Renal cortex interstitium (tissue), 11 donors: ENCODE measurements around the gene VPS35L. TPM values are rescaled to one million over a fixed set of nuclear protein-coding genes. Genes with fewer than 3 reads are reported as not detected.
A peak's percentile ranks its signal among the peaks of the same experiment; 100 is the strongest.

Experiments used
- DNase-seq, 11 donors: peaks; one replicate each; pipeline ENCODE4 v3.0.0-alpha.2; 2013; ENCODE audit warnings: low read depth in 9 of 11, low spot score in 4 of 11; ENCODE audit errors: extremely low read depth in 1 of 11
- polyA plus RNA-seq, 3 donors: library from polyadenylated mRNA; unstranded; fragments of 120-200 nt; gene quantifications; one replicate each; pipeline ENCODE4 v1.2.1, GENCODE V29; 2013; ENCODE audit not compliant: insufficient read length in 3 of 3

VPS35L gene
- polyA plus RNA-seq, 3 donors, result 60.6 to 65.1 (median 63.9) TPM

GRCh38 chr16:19717741-19718623 is 162.5 kb downstream of the VPS35L start, which contains the start of the genes IQCK and KNOP1:
Gene IQCK (plus strand): TSS chr16:19718271. CDS start chr16:19718307, 36 bp downstream.
Gene KNOP1 (minus strand): TSS chr16:19718227. CDS start chr16:19715035, 3,192 bp downstream.
- peak; percentile 79 to 91 (median 87) for DNase-seq

GRCh38 chr16:19718624-19718965 is 163.1 kb downstream of the VPS35L start:
- DNase-seq, result no peak

- DNase-seq, result no peak
Observed at GRCh38 chr16:19722269-19722952, 166.9 kb downstream of the VPS35L start.

- DNase-seq, result no peak
Observed at GRCh38 chr16:19722981-19723380, 167.5 kb downstream of the VPS35L start.

- no peak for DNase-seq
Observed at GRCh38 chr16:19728636-19728965, 173.1 kb downstream of the VPS35L start.

- DNase-seq, result no peak
Observed at GRCh38 chr16:19733551-19733950, 178.0 kb downstream of the VPS35L start.

GRCh38 chr16:19735074-19735867 is 179.8 kb downstream of the VPS35L start:
- DNase-seq, result no peak

- DNase-seq, result no peak
Observed at GRCh38 chr16:19737306-19738038, 182.0 kb downstream of the VPS35L start.

GRCh38 chr16:19741354-19741753 is 185.9 kb downstream of the VPS35L start:
- no peak for DNase-seq

GRCh38 chr16:19743816-19744159 is 188.3 kb downstream of the VPS35L start:
- DNase-seq, result no peak

GRCh38 chr16:19744670-19745069 is 189.2 kb downstream of the VPS35L start:
- no peak for DNase-seq

- DNase-seq, result no peak
Observed at GRCh38 chr16:19745286-19746010, 189.9 kb downstream of the VPS35L start.

- no peak for DNase-seq
Observed at GRCh38 chr16:19746561-19746960, 191.1 kb downstream of the VPS35L start.

- peak in 3 of 11 donors; percentile 26 to 54 (median 51) for DNase-seq
Observed at GRCh38 chr16:19748389-19749168, 193.1 kb downstream of the VPS35L start.

- DNase-seq, result no peak
Observed at GRCh38 chr16:19749571-19750080, 194.1 kb downstream of the VPS35L start.
